B cell (primary cell): ENCODE measurements around the gene MTCP1. TPM values are rescaled to one million over a fixed set of nuclear protein-coding genes. Genes with fewer than 3 reads are reported as not detected.

ENCODE experiments used
- ATAC-seq: fragments of 200-7000 bp; cut with Tn5 transposase; one replicate; pipeline ENCODE4 v1.10.0; 2021; ENCODE audit warnings: low read depth, mild to moderate bottlenecking, moderate number of reproducible peaks, moderate library complexity
- CTCF ChIA-PET: fragments of 350-600 bp; sonication (Branson Sonifier 250); formaldehyde crosslinking; loops from one replicate; lab custom pipeline; 2021; ENCODE audit warnings: antibody characterized with exemption, inconsistent platforms; lab: Charles Lee
- POLR2A ChIA-PET: fragments of 350-600 bp; sonication (Branson Sonifier 250); formaldehyde crosslinking; loops from one replicate; lab custom pipeline; 2021; ENCODE audit warnings: antibody characterized with exemption; lab: Charles Lee
- DNase-seq: peaks from one replicate; pipeline ENCODE4 v3.0.0; 2013
- H2AFZ ChIP-seq: 2 replicates; pipeline ENCODE4 v1.6.1; 2012; ENCODE audit warnings: mild to moderate bottlenecking, low read depth, low read length; ENCODE audit not compliant: insufficient read depth, poor library complexity, severe bottlenecking
- H3K27ac ChIP-seq, 2 donors: 1 replicate in 1 of 2; 2 replicates in 1 of 2; pipeline ENCODE4 v1.5.1; 2012 to 2013; ENCODE audit warnings: low read length in 2 of 2, mild to moderate bottlenecking in 2 of 2, moderate library complexity in 1 of 2
- H3K27me3 ChIP-seq, 4 experiments: fragments of 200-600 bp in 1 of 4; sonication (generic) in 1 of 4; replicated peaks in 1 of 4; 1 replicate in 2 of 4; 2 replicates in 2 of 4; pipeline versions ENCODE4 v1.6.1 to v1.7.0; 2013 to 2016; ENCODE audit warnings: low read length in 3 of 4, mild to moderate bottlenecking in 2 of 4, mixed read lengths in 1 of 4, moderate library complexity in 1 of 4; ENCODE audit not compliant: insufficient read depth in 4 of 4, control insufficient read depth in 3 of 4; ENCODE audit errors: control extremely low read depth in 1 of 4
- H3K36me3 ChIP-seq, 2 experiments: replicated peaks in 1 of 2; 1 replicate in 1 of 2; 2 replicates in 1 of 2; pipeline versions ENCODE4 v1.6.1 to v1.7.1; 2013; ENCODE audit warnings: low read length in 1 of 2; ENCODE audit not compliant: insufficient read depth in 2 of 2, control insufficient read depth in 1 of 2; ENCODE audit errors: control extremely low read depth in 1 of 2, extremely low read depth in 1 of 2
- H3K4me1 ChIP-seq, 2 donors: fragments of 200-600 bp in 1 of 2; sonication (generic) in 1 of 2; 1 replicate in 1 of 2; 2 replicates in 1 of 2; pipeline versions ENCODE4 v1.5.1 to v1.6.1; 2013 to 2017; ENCODE audit warnings: low read length in 2 of 2; ENCODE audit not compliant: control insufficient read depth in 2 of 2, insufficient read depth in 2 of 2
- H3K4me2 ChIP-seq: replicated peaks from 2 replicates; pipeline ENCODE3; 2012; ENCODE audit warnings: mild to moderate bottlenecking, low read depth, low read length; ENCODE audit not compliant: poor library complexity, severe bottlenecking
- H3K4me3 ChIP-seq, 5 experiments: fragments of 200-600 bp in 1 of 5; sonication (generic) in 1 of 5; 1 replicate in 3 of 5; 2 replicates in 2 of 5; pipeline versions ENCODE4 v1.5.1 to v1.7.0; 2011 to 2016; ENCODE audit warnings: low read length in 4 of 5, mild to moderate bottlenecking in 4 of 5, low read depth in 2 of 5, control low read depth in 1 of 5, moderate library complexity in 1 of 5; ENCODE audit not compliant: insufficient read depth in 1 of 5; ENCODE audit errors: control extremely low read depth in 1 of 5, extremely low read depth in 1 of 5
- H3K79me2 ChIP-seq: fragments of 200-600 bp; sonication (generic); one replicate; pipeline ENCODE4 v1.6.0; 2016; ENCODE audit warnings: low read length; ENCODE audit not compliant: control insufficient read depth, insufficient read depth
- H3K9ac ChIP-seq: fragments of 200-600 bp; sonication (generic); 2 replicates; pipeline ENCODE4 v1.6.1; 2017; ENCODE audit warnings: mild to moderate bottlenecking, low read length, moderate library complexity
- H3K9me3 ChIP-seq, 3 donors: one replicate each; pipeline versions ENCODE4 v1.6.1 to v1.7.1; 2013; ENCODE audit warnings: low read length in 2 of 3; ENCODE audit not compliant: control insufficient read depth in 2 of 3, insufficient read depth in 1 of 3; ENCODE audit errors: control extremely low read depth in 1 of 3
- H4K20me1 ChIP-seq: 2 replicates; pipeline ENCODE4 v1.6.0; 2012; ENCODE audit warnings: mild to moderate bottlenecking, low read length; ENCODE audit not compliant: insufficient read depth, control insufficient read depth, poor library complexity, severe bottlenecking
- H3K27ac Mint-ChIP-seq: one replicate; pipeline ENCODE4 v1.8.0; 2021; ENCODE audit warnings: mixed read lengths
- H3K27me3 Mint-ChIP-seq: one replicate; pipeline ENCODE4 v1.8.0; 2021; ENCODE audit warnings: mixed read lengths
- H3K4me1 Mint-ChIP-seq: one replicate; pipeline ENCODE4 v1.8.0; 2021; ENCODE audit warnings: mixed read lengths
- H3K4me3 Mint-ChIP-seq: one replicate; pipeline ENCODE4 v1.8.0; 2021; ENCODE audit warnings: mixed read lengths
- H3K9me3 Mint-ChIP-seq: one replicate; pipeline ENCODE4 v1.8.0; 2022; ENCODE audit warnings: mixed read lengths; ENCODE audit not compliant: insufficient read depth
- CTCF ChIP-seq: fragments of 200-600 bp; IDR thresholded peaks from one replicate; pipeline ENCODE4 v1.8.0; 2022; ENCODE audit warnings: antibody characterized with exemption, mild to moderate bottlenecking
- EZH2 ChIP-seq: IDR thresholded peaks from 2 replicates; pipeline ENCODE4 v1.6.1; 2012; ENCODE audit warnings: borderline replicate concordance, low read depth, mild to moderate bottlenecking, moderate library complexity, low read length; ENCODE audit not compliant: insufficient read depth, poor library complexity, severe bottlenecking
- WGBS: methylation state at CpG from one replicate; pipeline ENCODE4 v1.1.5; 2013; ENCODE audit warnings: missing lambda C conversion rate; ENCODE audit not compliant: insufficient coverage; 5-methylcytosine and 5-hydroxymethylcytosine counted together
- intact Hi-C: fragments of 100-400 bp; cut with micrococcal nuclease; formaldehyde crosslinking; loops from one replicate; pipeline ENCODE4 v1.10.0; 2022
- polyA plus RNA-seq: library from polyadenylated mRNA; depleted of rRNA; stranded (reverse); fragments of >200 nt; gene quantifications from 2 replicates; pipeline ENCODE4 v1.2.3, GENCODE V29; 2012
- total RNA-seq, 2 donors: library from RNA; stranded (reverse); fragments of 120-200 nt in 1 of 2; gene quantifications; 1 replicate in 1 of 2; 2 replicates in 1 of 2; pipeline versions ENCODE4 v1.2.3 to v1.2.4, GENCODE V29; 2013 to 2022

The MTCP1 gene
- total and polyA plus RNA-seq, 2 donors (not counting 1 experiment from before 2014, with no cell fraction given): 2.9 to 20.3 TPM

GRCh38 chrX:155027509-155028066 lies 43.3 kb downstream of the MTCP1 start:
- Histone ChIP-seq H3K9ac (peak overlapping the region; percentile 75), H3K27me3 (no peaks in the 10 kb centered on the region), H2AFZ (peak overlapping the region; percentile 26), H3K36me3 (no peaks in the 10 kb centered on the region), H4K20me1 (no peaks in the 10 kb centered on the region), H3K4me3 (peak overlapping the region; percentile 65 to 85 (median 70)), H3K9me3 (no peaks in the 10 kb centered on the region), H3K79me2 (peaks cover 35% of the 10 kb centered on the region), H3K4me1 (peaks cover 4 to 8% of the 10 kb centered on the region in 2 donors), H3K4me2 (peak overlapping the region; percentile 68), H3K27ac (peak overlapping the region; percentile 90 to 94)
- TF ChIP-seq CTCF (no peak), EZH2 (no peak)
- intact Hi-C loops: loop anchor here (1.0 to 10.0 kb wide), 4 partner anchors 44 to 237 kb away; partner anchors contain the start of genes BRCC3, CMC4, MPP1 and MTCP1
- CTCF ChIA-PET: interaction anchor here (1.0 to 1.3 kb wide), 4 partner anchors 31 to 47 kb away, joined by 3 to 6 read pairs (median 4); no protein-coding TSS in a partner anchor
- Mint-ChIP-seq H3K27ac (peak overlapping the region; percentile 92), H3K4me3 (peak overlapping the region; percentile 92), H3K27me3 (no peaks in the 10 kb centered on the region), H3K4me1 (peaks cover 24% of the 10 kb centered on the region), H3K9me3 (no peaks in the 10 kb centered on the region)
- POLR2A ChIA-PET: interaction anchor here (1.4 kb wide), 1 partner anchor 43 kb away, joined by 7 read pairs; the partner anchor contains the start of genes BRCC3, CMC4 and MTCP1
- ATAC-seq (no peak), DNase-seq (peak; percentile 23)
- WGBS: no CpG with 5 or more reads among the region's 14 CpGs
